GM19395 (cell line): ENCODE data around the gene SCN7A.

Source experiments
- ATAC-seq: cut with Tn5 transposase; IDR thresholded peaks from one replicate; pipeline ENCODE4 v1.9.1; 2021; ENCODE audit warnings: mild to moderate bottlenecking, moderate library complexity; ENCODE audit not compliant: unreplicated experiment

The SCN7A gene

DNA sequence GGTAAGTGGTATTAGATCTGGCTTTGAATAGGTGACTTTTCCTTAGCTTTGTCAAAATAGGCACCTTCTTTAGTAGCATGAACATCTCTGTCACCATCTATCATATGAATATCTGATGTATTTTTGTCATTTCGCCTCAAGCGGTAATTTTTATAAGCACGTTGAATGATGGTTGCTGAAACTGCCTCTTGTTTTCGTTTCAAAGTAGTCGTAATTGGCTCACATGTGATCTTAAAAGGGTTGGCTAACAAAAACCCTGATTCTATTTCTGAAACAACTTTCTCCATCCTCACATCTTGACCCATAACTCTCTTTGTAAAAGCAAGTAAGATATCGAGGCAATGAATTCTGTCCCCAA is 88.5 kb downstream of the SCN7A start:
- no peak for ATAC-seq

DNA sequence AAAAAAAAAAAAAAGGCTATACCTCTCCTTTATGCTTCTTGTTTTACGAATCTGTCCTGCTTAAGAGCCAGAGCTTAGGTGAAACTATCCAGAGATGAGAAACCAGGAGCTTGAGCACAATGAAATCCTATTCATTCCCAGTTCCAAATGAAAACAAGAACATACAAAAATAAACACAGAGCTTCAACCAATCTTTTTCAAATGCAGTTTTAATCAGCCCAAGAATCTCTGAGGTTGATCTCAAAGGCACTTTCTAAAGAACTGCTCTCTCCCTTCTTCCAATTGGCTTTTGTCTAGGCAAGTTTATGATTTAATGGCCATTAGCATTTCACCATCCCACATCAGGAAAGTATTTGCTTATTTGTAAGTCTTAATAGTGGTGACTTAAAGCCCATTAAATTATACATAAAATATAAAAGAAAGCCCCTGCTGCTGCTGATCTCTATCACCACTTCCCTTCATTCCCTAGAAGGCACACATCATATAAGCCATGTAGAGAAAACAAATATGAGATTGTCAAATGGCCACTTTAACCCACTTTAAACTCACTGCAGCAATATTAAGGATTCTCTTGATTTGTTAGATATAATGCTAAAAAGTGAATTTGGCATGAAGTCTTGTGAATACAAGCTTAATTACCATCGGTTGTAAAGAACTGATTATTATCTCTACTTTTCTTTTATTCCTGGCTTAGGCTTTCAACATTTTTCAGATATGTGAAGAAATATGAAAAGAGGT is 89.0 kb downstream of the SCN7A start:
- no peak for ATAC-seq

DNA sequence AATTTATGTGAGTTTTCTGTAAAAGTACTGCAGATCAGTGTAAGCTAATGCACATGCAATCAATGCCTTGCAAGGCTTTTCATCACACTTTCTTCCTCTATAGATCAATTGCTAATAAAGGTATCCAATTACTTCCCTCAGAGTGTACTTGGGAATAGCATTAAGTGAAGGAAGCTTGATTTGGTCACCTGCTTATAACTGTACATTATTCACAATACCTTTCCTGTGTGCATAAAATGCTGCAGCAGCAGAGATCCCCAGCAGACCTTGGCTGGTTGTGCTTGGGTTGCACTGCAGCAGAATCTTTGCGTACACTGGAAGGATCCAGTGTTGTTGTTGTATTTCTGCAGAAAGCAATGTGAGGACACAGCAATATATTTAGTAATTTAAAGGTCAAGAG is 99.8 kb downstream of the SCN7A start:
- ATAC-seq: no peak

DNA sequence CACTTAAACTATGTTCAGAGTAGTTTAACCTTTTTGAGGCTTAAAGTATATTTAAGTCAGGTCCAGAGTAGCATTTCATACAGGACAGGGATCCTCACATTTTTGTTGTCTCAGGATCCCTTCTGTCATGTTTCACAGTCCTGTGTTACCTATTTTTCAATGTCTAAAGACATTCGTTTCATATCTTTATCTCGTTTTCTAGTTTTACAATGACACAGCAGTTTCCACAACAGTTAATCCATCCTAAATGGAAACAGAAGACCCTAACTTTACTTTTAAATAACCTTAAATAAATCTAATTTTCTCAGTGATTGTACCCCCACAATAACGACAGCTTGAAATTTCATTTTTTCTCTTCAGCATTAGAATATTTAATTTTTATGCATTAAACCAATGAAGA is 101.0 kb downstream of the SCN7A start:
- ATAC-seq: no peak

DNA sequence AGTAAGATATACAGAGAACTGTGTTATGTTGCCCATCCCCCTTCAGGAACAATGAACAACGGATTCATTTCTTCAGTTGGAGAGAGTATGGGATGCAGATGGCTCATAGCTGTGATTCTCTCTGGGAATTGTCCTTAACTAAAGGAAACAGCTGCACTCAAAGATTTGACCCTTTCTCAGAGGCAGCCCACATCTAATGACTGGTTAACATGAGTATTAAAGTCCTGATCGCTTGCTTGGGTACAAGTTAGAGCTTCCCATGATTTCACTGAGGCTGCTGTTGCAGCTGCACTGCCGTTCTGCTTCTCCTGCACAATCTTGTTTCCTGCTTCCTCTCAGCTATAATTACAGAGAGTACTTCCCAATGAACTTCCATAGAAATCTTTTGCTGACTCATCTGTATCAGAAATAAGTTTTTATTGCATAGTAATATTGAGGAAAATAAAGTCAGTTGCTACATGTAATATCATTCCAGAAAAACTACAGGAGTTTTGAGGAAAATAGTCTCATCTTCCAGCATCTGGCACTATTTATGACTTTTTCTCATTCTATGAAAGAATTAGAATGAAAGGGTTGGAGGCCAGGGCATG is 105.5 kb downstream of the SCN7A start:
- no peak for ATAC-seq

DNA sequence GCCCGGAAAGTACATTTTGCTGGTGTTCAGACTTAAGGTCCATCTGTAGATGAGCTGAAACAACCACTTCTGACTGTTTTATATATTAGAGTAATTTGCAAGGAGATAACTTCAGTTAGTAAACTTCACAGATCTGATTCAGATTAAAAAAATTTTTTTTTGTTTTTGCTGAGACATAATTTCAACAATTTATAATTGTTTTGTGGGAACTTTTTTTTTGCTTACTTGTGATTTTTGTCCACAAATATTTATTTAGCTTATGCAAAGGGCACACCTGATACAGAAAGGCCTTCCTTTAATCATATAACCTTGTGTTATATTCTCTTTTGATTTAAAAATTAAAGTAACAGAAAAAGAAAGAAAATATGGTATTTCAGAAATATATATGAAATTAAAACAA is 108.7 kb downstream of the SCN7A start:
- ATAC-seq: peak; percentile 6

DNA sequence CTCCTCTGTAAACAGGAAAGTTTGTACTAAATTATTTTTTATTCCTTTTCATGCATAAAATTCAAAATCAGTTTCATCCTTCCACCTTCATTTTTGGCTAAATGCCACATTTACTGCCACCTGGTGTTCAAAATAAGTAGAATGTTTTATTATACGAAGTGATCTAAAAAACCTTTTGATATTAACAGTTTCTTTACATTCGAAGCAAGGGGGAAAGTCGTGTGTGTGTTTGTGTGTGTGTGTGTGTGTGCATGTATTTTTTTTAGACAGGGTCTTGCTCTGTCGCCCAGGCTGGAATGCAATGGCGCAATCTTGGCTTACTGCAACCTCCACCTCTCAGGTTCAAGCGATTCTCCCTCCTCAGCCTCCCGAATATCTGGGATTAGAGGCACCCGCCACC is 109.3 kb downstream of the SCN7A start:
- ATAC-seq: peak; percentile 57

DNA sequence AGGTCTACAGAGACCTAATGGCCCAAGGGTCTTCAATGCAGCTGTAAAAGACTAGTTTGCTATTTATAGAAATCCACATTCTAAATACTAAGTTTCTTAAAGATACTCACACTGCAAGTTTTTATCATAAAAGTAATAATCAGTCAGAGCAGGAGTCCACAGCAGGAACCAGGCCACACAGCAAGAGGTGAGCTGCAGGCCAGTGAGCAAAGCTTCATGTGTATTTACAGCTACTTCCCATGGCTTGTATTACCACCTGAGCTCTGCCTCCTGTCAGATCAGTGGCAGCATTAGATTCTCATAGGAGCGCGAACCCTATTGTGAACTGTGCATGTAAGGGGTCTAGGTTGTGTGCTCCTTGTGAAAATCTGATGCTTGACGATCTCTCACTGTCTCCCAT is 111.6 kb downstream of the SCN7A start:
- no peak for ATAC-seq

DNA sequence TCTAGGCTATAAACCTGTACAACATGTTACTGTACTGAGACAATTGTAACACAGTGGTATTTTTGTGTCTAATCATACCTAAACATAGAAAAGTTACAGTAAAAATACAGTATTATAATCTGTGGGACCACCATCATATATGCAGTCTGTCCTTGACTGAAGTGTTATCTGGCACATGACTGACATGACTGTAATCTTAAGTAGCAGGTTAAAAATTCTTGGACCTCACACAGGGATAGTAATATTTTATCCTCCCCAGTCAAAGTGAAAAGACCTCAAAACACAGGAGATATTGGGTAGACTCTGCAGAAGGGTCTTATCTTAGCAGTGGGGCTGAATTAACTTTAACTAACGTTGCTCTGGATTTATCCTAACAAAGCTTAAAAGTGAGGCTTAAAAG is 113.4 kb downstream of the SCN7A start:
- ATAC-seq: no peak

DNA sequence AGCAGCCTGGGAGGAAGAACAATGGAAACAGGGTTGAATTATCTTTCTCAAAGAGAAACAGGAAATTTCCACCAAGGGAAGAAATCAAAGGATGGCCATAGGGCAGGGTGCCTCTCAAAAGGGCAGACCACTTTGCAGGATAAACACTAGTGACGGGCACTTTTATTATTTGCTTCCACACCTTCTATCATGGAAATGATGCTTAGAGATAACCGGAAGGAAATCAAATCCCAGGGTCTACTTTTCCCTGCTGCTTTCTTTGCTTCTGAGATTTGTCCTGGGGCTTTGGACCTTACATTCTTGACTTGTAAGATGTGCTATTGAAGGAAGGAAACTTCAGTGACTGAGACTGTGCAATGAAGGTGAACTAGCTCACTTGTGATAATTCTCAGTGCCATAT is 117.2 kb downstream of the SCN7A start:
- ATAC-seq: no peak

DNA sequence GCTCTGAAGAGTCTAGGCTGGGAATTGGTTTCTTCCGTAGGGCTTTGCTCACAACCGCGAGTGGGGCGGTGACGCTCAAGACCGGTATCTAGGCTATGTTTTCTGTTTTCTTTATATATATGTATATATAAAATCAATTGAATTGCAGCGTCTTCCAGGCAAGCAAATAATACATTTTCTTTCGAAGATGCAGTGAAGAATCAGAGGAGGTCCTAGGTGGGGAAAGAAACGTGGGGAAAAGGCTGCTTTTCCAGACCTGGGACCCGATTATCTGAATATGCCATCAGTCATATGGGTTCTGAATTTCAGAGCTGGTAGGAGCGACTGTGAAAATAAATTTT is 117.6 kb downstream of the SCN7A start:
- ATAC-seq: no peak

DNA sequence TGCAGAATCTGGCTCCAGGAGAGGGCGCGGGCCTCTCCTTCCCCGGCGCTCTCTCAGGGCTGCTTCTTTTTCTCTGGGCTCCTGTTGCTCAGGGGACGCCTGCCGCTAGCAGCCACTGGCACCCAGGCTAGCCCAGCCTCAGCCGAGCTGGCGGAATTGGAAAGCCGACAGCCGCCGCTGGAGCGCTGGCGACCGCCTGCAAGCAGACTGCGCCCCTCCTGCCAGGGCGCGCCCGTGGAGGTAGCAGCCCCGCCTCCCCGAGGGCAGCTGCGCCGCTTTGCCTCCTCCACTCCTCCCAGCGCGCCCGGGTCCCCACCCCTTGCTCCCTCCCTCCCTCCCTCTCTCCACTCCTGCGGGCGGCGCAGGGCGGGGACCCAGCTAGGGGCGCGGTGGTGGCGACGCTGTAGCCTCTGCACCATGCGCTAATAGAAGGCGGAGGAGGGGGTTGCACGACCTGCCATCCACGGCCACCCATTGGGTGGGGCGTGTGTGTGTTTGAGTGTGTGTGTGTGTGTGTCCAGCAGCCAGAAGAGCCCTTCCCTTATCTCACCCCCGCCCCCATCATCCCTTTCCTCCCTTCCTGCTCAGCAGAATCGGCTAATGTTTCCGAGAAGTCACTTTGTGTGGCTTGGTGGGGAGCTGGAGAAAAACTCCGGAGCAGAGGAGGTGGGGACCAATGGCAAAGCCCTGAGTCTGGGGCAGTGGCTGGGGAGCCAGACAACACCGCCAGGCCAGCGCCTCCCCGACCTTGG is 118.1 kb downstream of the SCN7A start, which contains the start of gene SCN9A:
Gene SCN9A (minus strand): TSS at position 209 of the 752 bp plus-strand sequence. CDS start 64,188 bp downstream, outside the sequence.
- ATAC-seq: peak; percentile 60

DNA sequence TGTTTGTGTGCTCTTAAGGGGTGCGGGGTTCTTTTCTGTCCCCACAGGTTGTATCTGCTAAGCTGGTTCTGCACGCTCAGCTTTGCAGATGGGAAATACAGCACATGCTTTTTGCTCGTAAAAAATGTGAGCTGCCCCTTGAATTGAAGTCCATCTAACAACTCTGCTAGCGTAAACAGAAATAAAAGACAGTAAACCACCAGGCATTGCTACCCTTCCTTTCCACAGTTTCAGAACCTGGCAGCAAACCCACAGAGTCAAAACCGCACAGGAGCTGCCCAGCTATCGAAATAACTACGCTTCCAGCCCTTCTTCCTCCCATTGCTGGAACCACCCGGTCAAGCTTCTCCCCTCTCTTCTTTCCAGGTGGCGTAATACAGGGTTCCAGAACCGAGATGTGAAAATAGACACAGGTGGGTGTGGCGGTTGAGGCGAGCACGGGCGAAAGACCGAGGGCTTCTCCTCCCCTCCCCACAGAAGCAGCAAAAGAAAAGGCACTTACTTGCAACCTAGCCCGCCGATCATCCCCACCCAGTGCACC is 118.8 kb downstream of the SCN7A start:
- ATAC-seq: peak; percentile 57

DNA sequence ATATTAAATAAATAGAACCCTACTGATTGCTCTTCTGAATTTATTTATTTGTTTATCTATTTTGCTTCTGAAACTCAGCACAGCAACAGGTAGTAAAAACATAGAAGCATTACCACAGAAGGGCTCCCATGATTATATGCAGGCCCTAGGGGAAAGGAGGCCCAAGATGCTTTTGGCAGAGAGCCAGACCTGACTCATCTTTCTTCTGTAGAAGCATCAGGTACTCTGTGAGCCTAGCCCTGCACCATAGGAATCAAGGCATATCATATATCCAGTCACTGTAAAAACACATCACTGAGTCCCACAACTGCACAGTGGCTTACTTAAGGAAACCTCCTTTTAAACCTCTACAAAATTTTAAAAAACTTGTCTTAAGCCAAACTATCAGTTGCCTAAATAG is 120.1 kb downstream of the SCN7A start:
- ATAC-seq: no peak

DNA sequence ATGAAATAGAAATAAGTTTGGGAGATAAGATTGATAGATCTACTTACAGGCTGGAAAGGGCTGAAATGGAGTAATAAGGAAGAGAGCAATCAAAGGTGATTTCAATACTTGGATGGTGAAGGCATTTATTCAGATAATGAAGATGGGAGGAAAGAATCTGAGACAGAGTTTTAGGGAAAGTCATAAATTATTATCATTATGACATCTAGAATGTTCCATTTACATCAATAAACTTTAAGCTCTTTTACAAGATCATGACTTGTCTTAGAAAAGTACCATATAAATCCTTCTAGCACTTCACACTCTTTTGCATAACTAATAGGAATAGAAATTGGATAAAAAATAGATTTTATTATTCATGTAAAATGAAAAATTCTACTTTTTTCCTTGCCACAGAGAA is 120.5 kb downstream of the SCN7A start:
- ATAC-seq: no peak

DNA sequence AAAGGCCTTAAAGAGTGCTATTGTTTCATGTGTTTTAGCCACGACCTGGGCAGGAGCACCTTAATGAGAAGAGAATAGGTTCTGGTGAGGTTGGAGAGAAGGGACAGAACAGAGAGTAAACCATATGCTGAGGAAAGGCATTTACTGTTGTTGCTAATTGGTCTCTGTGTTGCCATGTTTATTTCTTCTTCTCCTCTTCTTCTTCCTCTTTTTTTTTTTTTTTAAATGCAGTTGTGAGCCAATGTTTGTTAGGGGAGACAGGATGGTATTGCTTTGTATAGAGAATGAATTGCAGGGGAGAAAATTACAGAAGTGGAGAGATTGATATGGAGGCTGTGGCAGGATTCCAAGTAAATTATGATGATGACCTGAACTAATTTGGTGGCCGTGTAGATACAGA is 120.9 kb downstream of the SCN7A start:
- ATAC-seq: no peak

DNA sequence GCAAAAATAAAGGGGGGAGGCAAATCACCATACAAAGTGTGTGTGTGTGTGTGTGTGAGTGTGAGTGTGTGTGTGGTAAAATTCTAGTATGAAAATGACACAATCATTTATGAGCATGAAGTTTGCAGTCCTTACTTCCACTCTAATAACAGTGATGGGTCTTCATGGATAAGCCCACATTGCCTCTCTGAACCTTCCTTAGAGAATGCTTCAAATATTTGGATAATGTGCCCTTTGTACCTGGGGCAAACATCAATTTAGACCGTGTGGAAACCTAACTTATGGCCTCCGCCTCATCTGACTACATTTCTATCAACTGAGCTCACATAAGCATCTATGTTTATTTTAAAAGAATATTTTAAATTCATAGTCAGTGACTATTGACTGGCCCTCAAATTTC is 122.0 kb downstream of the SCN7A start:
- ATAC-seq: no peak

DNA sequence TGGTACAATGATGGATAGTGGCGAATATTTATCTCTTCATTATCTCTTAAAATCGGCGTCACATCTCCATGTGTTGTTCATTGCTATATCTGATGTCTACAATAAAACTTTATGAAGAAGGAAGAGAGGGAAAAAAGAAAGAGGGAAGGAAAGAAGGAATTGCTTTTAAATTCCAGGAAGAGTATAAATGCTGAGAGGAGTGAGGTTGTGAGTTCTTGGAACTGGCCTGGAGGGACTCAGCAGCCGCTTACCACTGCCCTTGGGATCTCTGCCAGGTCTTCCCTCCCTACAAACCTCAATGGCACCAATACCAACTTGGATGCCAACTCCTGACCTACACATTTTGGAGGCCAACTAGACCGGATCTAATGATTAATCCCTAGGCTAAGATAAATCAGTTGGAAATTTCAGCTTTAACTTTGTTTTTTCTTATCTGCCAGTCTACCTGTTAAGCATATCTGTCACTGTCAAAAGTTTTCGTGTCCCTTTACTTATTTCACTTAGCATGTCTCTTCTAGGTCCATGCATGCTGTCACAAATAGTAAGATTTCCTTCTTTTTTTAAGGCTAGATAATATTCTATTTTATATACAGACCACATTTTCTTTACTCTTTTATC is 128.1 kb downstream of the SCN7A start:
- ATAC-seq: no peak

DNA sequence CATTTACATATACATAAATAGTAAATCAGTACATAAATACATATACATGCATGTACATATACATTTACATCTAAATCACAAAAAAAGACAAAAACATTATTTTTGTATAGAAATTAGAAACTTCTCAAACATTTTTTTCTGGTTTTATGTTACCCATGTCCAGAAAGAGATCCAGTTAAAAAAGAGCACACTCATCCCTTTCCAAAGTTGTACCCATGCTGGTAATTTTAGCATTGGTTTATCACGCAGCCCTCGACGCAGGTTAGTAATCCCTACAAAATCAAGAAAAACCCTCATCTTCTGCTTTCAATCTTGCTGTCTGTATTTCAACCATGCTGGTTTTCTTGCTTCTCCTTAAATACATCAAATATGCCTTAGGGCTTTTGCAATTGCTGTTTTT is 128.8 kb downstream of the SCN7A start:
- no peak for ATAC-seq

DNA sequence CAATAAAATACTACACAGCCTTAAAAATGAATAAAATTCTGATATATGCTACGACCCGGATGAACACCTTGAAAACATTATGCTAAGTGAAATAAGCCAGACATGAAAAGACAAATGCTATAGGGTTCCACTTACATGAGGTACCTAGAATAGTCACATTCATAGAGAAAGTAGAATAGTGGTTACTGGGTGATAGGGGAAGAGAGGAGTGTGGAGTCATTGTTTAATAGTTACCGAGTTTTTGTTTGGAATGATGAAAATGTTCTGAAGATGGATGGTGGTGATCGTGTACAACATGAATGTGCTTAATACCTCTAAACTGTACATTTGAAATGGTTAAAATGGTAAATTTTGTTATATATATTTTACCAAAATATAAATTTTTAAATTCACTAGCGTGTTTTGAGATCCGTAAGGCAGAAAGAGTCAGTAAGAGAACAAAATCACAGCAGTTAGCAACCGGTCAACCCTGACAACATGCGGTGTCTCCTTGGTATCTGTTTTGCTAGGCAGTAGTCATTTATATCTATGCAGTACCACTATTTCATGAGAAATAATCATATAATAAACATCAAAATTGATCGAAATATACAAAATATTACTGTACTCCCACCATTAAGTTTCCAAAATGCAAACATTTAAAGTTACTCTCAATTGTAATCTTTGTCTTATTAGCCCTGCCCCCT is 129.4 kb downstream of the SCN7A start:
- no peak for ATAC-seq
